Panc1 (cell line): ENCODE results near the gene CNTF. TPM values are rescaled to one million over a fixed set of nuclear protein-coding genes. Genes with fewer than 3 reads are reported as not detected.

ENCODE experiments used
- ATAC-seq: fragments of 200-7000 bp; cut with Tn5 transposase; 2 replicates; pipeline ENCODE4 v1.9.1; 2020; ENCODE audit warnings: mild to moderate bottlenecking, moderate library complexity
- BruUV-seq: library from RNA; stranded (reverse); fragments of 400-500 nt; replicated peaks from 2 replicates; lab custom pipeline; 2021; lab: Mats Ljungman, UMichigan
- CTCF ChIA-PET: fragments of 300-600 bp; sonication (Branson Sonifier 250); formaldehyde crosslinking; loops from one replicate; lab custom pipeline; 2022; ENCODE audit warnings: antibody characterized with exemption; lab: Charles Lee
- POLR2A ChIA-PET: fragments of 300-600 bp; sonication (Branson Sonifier 250); formaldehyde crosslinking; loops from one replicate; lab custom pipeline; 2022; ENCODE audit warnings: antibody characterized with exemption; lab: Charles Lee
- DNase-seq: peaks from one replicate; pipeline ENCODE4 v3.0.0-alpha.2; 2010; ENCODE audit warnings: low read depth, low spot score
- H3K27ac ChIP-seq: 2 replicates; pipeline ENCODE4 v1.5.1; 2011; ENCODE audit warnings: mild to moderate bottlenecking, low read length, inconsistent platforms
- H3K27me3 ChIP-seq: fragments of 200-500 bp; sonication (Bioruptor generic); 2 replicates; pipeline ENCODE4 v1.6.0; 2014; ENCODE audit warnings: low read length, inconsistent platforms; ENCODE audit not compliant: control insufficient read depth, insufficient read depth
- H3K36me3 ChIP-seq: fragments of 200-500 bp; sonication (Bioruptor generic); 2 replicates; pipeline ENCODE4 v1.5.1; 2014; ENCODE audit warnings: inconsistent platforms, mild to moderate bottlenecking, low read length, moderate library complexity; ENCODE audit not compliant: control insufficient read depth, insufficient read depth
- H3K4me1 ChIP-seq: 2 replicates; pipeline ENCODE4 v1.5.1; 2011; ENCODE audit warnings: inconsistent platforms, mild to moderate bottlenecking, low read length, moderate library complexity; ENCODE audit not compliant: control insufficient read depth, insufficient read depth
- H3K4me3 ChIP-seq, 2 experiments: 2 replicates each; pipeline ENCODE4 v1.5.1; 2011 to 2012; ENCODE audit warnings: low read depth in 2 of 2, low read length in 2 of 2, mild to moderate bottlenecking in 2 of 2, inconsistent platforms in 1 of 2, moderate library complexity in 1 of 2
- H3K9me3 ChIP-seq: fragments of 200-500 bp; sonication (Bioruptor generic); 2 replicates; pipeline ENCODE4 v1.5.1; 2014; ENCODE audit warnings: low read depth, mild to moderate bottlenecking, inconsistent platforms, low read length, moderate library complexity; ENCODE audit not compliant: control insufficient read depth, insufficient read depth
- POLR2AphosphoS5 ChIP-seq: IDR thresholded peaks from 2 replicates; pipeline ENCODE4 v1.6.1; 2012; ENCODE audit warnings: mild to moderate bottlenecking, low read depth, low read length, moderate library complexity
- SIN3A ChIP-seq: IDR thresholded peaks from 2 replicates; pipeline ENCODE4 v1.6.1; 2012; ENCODE audit warnings: low read depth, mild to moderate bottlenecking, low read length, moderate library complexity, borderline replicate concordance; ENCODE audit not compliant: insufficient read depth
- TCF7L2 ChIP-seq: IDR thresholded peaks from 2 replicates; pipeline ENCODE4 v1.6.1; 2011; ENCODE audit warnings: mild to moderate bottlenecking, low read depth, low read length, inconsistent platforms
- in situ Hi-C: cut with HindIII; loops from 2 replicates; pipeline ENCODE4 v1.10.0; 2016; ENCODE audit warnings: low sequenced_read_pairs, low pct_unique_long_range_greater_than_20kb
- intact Hi-C: fragments of 100-400 bp; cut with micrococcal nuclease; formaldehyde crosslinking; loops from one replicate; pipeline ENCODE4 v1.10.0; 2022; ENCODE audit not compliant: unreplicated experiment
- total RNA-seq: library from RNA; stranded (reverse); gene quantifications from one replicate; pipeline ENCODE4 v1.2.1, GENCODE V29; 2021; ENCODE audit not compliant: unreplicated experiment
- TF ChIP-seq, protein P1 (sequence below): fragments of 450-650 bp; IDR thresholded peaks from 2 replicates; pipeline ENCODE4 v1.5.1; 2017; ENCODE audit warnings: mild to moderate bottlenecking
- TF ChIP-seq, protein P2 (sequence below), 2 experiments: IDR thresholded peaks; 2 replicates each; pipeline ENCODE4 v1.6.1; 2011 to 2012; ENCODE audit warnings: low read depth in 2 of 2, control low read depth in 1 of 2, low read length in 1 of 2, mild to moderate bottlenecking in 1 of 2, moderate library complexity in 1 of 2; ENCODE audit not compliant: insufficient read depth in 1 of 2

Gene CNTF
- total RNA-seq, 1 experiment from 2014 or later, result 3.0 TPM

DNA sequence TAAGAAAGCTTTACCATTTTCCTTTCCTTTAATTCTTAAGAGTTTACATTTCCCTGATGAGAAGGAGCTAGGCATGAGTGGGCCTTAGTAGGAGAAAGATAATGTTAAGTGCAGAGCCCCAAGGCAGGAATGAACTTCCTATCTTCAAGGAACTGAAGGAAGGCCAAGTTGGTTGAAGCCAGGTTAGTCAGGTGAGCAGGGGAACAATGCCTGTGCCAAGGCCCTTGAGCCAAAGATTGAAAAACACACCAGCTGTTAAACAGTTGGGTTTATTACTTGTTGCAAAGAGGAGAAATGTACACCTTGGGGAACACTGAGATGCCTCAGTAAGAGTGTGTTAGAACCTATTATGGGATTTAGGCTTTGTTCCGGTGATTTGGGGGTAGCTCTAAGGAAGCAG, 10.0 kb downstream of the CNTF start:
- ChIA-PET CTCF (no interaction called here), POLR2A (no interaction called here)
- H3K27me3 ChIP-seq, result no peaks in the 10 kb centered on the region
- no peak overlapping the region for H3K4me3 ChIP-seq
- DNase-seq (no peak), ATAC-seq (no peak)
- H3K9me3 ChIP-seq, result no peaks in the 10 kb centered on the region
- in situ Hi-C loops (no loop called here), intact Hi-C loops (no loop called here)
- H3K27ac ChIP-seq, result no peak overlapping the region
- TF ChIP-seq POLR2AphosphoS5 (no peak), TCF7L2 (no peak), SIN3A (no peak)
- TF ChIP-seq, protein P1, sequence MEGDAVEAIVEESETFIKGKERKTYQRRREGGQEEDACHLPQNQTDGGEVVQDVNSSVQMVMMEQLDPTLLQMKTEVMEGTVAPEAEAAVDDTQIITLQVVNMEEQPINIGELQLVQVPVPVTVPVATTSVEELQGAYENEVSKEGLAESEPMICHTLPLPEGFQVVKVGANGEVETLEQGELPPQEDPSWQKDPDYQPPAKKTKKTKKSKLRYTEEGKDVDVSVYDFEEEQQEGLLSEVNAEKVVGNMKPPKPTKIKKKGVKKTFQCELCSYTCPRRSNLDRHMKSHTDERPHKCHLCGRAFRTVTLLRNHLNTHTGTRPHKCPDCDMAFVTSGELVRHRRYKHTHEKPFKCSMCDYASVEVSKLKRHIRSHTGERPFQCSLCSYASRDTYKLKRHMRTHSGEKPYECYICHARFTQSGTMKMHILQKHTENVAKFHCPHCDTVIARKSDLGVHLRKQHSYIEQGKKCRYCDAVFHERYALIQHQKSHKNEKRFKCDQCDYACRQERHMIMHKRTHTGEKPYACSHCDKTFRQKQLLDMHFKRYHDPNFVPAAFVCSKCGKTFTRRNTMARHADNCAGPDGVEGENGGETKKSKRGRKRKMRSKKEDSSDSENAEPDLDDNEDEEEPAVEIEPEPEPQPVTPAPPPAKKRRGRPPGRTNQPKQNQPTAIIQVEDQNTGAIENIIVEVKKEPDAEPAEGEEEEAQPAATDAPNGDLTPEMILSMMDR, result no peak
- TF ChIP-seq, protein P2, sequence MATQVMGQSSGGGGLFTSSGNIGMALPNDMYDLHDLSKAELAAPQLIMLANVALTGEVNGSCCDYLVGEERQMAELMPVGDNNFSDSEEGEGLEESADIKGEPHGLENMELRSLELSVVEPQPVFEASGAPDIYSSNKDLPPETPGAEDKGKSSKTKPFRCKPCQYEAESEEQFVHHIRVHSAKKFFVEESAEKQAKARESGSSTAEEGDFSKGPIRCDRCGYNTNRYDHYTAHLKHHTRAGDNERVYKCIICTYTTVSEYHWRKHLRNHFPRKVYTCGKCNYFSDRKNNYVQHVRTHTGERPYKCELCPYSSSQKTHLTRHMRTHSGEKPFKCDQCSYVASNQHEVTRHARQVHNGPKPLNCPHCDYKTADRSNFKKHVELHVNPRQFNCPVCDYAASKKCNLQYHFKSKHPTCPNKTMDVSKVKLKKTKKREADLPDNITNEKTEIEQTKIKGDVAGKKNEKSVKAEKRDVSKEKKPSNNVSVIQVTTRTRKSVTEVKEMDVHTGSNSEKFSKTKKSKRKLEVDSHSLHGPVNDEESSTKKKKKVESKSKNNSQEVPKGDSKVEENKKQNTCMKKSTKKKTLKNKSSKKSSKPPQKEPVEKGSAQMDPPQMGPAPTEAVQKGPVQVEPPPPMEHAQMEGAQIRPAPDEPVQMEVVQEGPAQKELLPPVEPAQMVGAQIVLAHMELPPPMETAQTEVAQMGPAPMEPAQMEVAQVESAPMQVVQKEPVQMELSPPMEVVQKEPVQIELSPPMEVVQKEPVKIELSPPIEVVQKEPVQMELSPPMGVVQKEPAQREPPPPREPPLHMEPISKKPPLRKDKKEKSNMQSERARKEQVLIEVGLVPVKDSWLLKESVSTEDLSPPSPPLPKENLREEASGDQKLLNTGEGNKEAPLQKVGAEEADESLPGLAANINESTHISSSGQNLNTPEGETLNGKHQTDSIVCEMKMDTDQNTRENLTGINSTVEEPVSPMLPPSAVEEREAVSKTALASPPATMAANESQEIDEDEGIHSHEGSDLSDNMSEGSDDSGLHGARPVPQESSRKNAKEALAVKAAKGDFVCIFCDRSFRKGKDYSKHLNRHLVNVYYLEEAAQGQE (IDR thresholded peaks at IDR 0.05; ENCODE audit: insufficient read depth in 1 of 2, low read depth in 2 of 2, low read length in 1 of 2), result no peak
- H3K4me1 ChIP-seq, result no peaks in the 10 kb centered on the region
- 0 out of 2 replicates have a peak, but pooled peaks cover under 1% of the 10 kb centered on the region for H3K36me3 ChIP-seq
- no TSS peak for BruUV-seq

- H3K4me1 ChIP-seq, result no peaks in the 10 kb centered on the region
- POLR2A ChIA-PET, result no interaction called here
- TF ChIP-seq POLR2AphosphoS5 (no peak), SIN3A (no peak), TCF7L2 (no peak)
- TF ChIP-seq, protein P1, result no peak
- TF ChIP-seq, protein P2 (IDR thresholded peaks at IDR 0.05; ENCODE audit: insufficient read depth in 1 of 2, low read depth in 2 of 2, low read length in 1 of 2), result no peak
- H3K36me3 ChIP-seq, result no peaks in the 10 kb centered on the region
- intact Hi-C loops, result no loop called here
- DNase-seq (no peak), ATAC-seq (no peak)
- CTCF ChIA-PET, result no interaction called here
- in situ Hi-C loops, result no loop called here
- H3K27ac ChIP-seq, result no peak overlapping the region
- no peak overlapping the region for H3K4me3 ChIP-seq
- no peaks in the 10 kb centered on the region for H3K27me3 ChIP-seq
- no peaks in the 10 kb centered on the region for H3K9me3 ChIP-seq
- no TSS peak for BruUV-seq
These were observed 14.1 kb downstream of the CNTF start for GRCh38 chr11:58636587-58636986.
